Activated T-cell treated with anti-CD3 and anti-CD28 coated beads for 4 hours (primary cell): ENCODE results near the gene TPK1.
"Not testable (repeated sequence)": the region's sequence is repeated elsewhere in the genome, so short reads cannot be mapped to it uniquely, and the experiment has no call there.

ENCODE experiments used
- DNase-seq: peaks from one replicate; pipeline ENCODE4 v3.0.0-alpha.2; 2020

TPK1 gene

DNA sequence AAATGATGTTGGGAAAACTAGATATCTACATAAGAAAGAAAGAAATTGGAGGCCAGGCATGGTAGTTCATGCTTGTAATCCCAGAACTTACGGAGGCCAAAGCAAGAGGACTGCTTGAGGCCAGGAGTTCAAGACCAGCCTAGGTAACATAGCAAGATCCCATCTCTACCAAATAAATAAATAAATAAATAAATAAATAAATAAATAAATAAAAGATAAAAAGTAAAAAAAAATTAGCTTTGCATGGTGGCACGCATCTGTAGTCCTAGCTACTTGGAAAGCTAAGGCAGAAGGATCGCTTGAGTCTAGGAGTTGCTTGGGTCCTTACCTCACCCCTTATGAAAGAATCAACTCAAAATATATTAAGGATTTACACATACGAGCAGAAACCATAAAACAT is 238.9 kb downstream of the TPK1 start:
- DNase-seq, result no peak

DNA sequence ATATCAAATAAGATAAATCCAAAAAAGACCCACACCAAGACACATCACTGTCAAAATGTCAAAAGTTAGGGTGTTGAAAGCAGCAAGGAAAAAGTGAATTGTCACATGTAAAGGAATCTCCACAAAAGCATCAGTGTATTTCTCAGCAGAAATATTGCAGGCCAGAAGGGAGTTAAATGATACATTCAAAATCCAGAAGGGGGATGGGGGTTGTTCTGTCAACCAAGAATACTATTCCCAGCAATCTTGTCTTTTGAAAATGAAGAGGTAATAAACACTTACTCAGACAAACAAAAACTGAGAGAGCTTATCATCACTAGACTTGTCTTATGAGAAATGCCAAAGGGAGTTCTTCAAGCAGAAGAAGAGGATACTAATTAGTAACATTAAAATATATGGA is 241.3 kb downstream of the TPK1 start:
- DNase-seq, result no peak

DNA sequence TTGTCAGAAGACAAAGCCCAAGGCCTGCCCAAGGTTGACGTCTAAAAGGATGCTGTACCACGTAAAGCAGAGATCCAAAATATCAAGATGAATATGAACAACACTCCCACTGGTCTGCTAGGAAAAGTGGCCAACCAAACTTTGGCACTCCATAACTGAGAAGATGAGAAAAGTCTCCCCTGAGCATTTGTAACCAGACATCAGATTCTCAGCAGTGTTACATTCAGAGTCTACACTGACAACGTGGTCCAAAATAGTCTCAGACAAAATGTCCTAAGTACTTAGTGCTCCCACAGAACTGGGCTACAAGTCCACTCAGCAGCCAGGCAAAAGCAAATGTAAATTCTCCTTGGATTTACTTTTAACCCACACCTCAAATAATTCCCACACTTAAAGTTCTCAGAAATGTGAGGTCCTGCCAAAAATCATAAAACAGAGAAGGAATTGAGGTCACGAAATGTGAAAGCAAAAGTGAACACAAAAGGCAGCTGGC is 247.2 kb downstream of the TPK1 start:
- no peak for DNase-seq

DNA sequence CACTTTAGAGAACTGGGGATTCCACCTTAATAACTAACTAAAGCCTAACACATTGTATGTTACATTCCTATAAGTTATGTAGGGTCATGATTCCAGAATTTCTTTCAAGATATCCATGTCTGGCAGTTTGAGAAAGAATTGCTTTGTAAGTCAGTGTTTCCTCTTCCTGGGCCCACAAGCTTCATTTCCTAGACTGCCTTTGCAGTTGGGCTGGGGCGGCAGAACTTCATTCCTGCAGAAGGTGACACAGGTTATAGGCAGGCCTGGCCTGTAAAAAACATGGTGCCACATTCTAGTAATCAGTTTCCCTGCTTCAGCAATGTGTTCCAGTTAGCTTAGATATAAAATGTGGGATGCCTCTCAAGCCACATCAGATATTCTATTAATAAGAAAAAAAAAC is 248.2 kb downstream of the TPK1 start:
- no peak for DNase-seq

DNA sequence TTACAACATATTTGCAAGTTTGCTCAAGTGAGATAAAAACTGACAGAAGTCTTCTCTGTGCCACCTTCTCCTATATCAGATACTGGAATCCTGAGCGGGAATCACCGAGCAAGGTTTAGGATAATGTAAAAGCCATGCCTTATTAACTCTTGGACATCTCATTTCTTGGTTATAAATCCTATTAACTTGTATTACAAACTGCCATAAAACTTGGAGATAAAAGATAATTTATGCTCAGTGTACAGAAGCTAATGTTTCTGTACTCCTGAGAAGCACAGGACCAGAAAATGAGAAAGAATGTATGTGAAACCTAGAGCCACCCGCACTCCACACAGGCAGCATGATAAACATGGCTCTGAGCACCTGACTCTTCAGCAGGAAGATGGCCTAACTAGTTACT is 251.1 kb downstream of the TPK1 start:
- DNase-seq, result no peak

DNA sequence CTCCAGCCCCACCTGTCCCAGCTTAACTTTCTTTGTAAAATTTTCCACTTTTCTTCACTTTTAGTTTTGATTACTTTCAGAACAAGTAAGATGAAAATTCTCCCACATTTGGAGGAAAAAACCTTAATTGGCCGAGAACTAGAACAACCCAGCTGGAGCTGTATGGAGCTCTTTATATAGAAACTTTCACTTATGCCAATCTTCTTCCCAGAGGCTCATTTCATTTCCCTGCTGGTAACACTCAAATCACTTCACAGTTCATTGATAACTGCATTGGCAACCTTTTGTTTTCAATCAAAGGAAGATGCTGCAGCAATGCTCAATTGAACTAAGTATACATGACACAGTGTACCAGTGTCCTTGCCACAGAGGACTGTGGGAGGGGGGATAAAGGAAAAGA is 256.2 kb downstream of the TPK1 start:
- DNase-seq, result no peak

DNA sequence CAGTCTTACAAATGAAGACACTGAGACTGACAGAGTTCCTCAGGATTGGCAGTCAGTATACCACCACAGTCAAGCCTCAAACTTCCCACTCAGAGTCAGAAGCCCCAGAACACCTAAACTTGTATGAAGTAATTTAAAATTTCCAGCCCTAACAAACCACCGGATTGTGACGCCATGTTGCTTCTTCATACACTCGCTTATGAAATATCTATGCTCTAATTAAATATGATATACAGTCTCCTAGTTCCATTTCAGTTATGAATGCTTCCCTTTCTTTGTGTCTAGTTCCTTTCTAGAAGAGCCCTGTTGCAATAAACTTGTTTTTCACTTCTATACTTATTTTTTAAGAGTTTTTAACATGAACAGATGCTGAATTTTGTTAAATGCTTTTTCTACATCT is 260.4 kb downstream of the TPK1 start:
- DNase-seq, result no peak

DNA sequence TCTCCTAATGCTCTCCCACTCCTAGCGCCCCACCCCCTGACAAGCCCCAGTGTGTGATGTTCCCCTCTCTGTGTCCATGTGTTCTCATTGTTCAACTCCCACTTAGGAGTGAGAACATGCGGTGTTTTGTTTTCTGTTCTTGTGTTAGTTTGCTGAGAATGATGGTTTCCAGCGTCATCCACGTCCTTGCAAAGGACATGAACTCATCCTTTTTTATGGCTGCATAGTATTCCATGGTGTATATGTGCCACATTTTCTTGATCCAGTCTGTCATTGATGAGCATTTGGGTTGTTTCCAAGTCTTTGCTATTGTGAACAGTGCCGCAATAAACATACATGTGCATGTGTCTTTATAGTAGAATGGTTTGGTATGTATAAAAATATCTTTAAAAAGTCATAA is 261.1 kb downstream of the TPK1 start:
- DNase-seq, result not testable (repeated sequence)

DNA sequence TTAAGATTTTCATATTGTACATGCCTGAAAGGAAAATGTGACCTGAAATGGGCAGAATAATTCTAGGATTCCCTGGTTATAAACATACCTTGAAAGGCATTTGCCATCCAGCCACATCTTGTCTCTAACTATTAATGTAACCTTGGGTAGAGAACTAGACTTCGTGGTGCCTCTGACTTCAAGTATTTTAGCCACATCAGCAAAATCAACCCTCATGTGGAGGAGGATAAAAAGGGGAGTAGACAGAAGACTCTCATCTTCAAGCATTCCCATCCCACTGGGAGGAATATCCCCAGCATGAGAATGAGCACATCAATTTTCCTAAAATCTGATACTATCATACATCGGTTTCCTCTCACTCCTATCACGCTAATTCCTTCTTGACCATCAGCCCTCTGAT is 267.6 kb downstream of the TPK1 start:
- DNase-seq, result no peak

DNA sequence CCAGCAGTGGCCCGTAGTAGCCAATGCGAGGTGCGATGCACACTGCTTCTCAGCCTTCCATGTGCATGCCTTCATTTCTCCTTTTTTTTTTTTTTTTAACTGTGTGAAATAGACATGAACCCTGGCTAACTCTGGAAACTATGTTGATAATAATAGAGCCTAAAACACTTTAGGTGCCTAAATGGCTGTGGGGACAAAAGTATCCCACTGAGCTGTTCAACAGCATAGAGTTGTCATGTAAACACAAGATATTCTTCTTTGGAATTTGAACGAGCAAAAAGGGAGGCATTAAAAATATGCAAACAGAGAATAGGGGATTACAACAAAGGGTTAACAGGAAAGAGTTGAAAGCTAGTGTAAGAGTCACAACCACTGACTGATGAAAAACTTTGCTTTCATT is 270.3 kb downstream of the TPK1 start:
- no peak for DNase-seq

DNA sequence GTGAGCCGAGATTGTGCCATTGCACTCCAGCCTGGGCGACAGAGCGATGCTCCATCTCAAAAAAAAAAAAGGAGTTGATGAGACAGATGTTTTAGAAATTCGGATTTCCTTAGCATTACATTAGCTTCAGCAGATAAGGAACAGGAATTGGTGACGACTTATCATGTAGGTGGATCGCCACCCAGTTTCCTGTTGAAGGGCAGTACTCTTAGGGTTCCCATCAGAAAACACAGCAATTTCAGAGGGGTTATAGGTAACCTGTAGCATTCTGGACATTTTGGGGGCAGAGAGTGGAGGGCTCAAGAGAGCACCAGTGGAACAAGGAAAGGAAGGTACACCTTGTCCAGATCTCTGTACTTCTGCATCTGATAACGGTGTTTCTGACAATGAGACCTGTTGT is 286.0 kb downstream of the TPK1 start:
- no peak for DNase-seq

DNA sequence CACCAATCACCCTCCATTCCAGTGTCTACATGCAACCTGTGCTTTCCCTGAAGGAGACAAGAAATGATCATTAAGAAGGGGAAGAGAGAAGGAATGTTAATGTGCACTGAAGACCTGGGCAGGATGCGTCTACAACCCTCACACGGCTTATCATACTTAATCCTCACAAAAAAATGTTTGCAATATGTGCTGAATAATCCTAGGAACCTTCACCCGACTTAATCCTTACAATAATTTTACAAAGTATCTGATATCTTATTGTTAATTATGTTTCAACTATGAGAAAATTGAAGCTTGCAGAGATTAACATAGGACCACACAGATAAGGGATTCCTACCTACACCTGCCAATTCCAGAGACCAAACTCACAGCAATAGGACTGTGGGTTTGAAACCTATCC is 287.3 kb downstream of the TPK1 start:
- no peak for DNase-seq

DNA sequence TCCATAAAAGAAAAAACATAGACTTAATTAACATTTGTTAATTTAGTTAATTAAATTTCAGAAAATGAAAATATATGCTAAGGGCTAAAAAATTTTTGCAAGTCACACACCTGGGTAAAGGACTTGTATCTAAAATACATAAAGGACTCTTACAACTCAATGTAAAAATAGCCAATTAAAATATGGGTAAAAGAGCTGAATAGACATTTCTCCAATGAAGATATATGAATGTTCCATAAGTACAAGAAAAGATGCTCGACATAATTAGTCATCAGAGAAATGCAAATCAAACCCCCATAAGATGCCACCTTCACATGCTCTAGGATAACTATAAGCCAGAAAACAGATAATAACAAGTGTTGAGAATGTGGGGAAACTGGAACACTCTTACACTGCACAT is 288.0 kb downstream of the TPK1 start:
- no peak for DNase-seq

DNA sequence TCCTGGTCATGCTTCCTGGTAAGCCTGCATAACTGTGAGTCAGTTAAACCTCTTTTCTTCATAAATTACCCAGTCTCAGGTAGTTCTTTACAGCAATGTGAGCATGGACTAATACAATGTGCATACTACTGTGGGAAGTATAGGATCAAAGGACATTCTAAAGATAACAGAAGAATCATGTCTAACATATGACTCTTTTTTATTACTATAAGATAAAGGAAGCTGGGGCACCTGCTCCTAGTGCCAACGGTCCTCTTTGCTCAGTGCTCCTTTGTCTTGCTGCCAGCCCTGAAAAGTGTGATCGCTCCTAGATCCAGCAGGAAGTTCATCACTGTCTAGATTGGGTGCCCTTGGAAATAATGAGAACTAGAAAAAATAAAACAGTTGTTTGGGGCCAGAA is 289.1 kb downstream of the TPK1 start:
- no peak for DNase-seq

DNA sequence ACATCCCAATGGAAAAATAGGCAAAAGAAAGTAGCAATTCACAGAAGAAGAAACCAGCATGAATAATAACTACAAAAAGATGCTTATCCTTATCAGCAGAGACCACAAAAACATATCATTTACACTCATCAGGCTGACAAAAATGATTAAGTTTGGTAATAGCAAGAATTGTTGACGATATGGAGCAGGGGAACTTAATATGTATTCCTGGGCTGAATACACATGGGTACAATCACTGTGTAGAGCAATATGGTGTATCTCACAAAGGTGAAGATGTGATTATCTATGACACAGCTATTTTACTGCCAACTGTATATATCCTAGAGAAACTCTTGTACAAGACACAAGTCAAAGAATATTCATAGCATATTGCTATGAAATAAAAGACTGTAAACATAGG is 290.5 kb downstream of the TPK1 start:
- no peak for DNase-seq

DNA sequence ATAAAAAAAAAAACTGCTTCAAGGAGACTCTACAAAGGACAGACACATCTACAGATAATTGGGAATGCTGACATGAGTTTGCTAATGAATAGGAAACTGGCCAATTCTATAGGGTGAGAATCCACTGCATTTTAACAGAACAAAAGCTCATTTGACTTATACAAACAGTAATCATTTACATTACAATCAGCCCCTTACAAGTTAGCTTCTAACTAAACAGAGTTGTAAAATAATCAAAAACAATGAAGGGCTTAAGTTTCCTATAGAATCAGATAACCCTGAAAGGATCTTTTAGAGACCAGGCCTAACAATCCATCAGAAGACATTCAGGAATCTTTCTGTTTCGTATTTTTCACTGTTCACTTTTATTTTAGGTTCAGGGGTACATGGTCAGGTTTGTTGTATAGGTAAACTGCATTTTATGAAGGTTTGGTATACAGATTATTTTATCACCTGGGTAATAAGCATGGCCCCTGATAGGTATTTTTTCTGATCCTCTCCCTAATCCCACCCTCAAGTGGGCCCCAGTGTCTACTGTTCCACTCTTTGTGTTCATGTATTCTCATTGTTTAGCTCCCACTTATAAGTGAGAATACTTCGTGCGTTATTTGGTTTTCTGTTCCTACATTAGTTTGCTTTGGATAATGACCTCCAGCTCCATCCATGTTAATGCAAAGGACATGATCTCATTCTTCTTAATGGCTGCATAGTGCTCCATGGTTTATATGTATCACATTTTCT is 301.0 kb downstream of the TPK1 start:
- DNase-seq, result no peak

DNA sequence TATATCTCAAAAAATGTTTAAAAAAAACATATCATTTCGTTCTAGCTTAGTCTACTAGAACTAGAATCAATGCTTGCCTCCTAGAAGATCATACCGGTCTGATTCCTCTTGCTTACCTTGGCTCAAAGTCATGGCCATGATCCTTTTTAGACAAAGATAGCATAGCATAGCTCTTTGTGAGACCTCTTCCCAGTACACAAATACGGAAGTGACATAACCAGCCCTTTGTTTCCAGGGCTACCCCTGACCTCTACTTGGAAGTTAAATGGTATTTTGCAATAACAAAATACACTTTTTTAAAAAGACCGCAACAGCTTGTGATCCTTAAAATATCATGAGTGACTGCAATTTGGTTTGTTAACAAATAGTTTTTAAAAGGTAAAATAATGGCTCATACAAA is 301.7 kb downstream of the TPK1 start:
- no peak for DNase-seq

DNA sequence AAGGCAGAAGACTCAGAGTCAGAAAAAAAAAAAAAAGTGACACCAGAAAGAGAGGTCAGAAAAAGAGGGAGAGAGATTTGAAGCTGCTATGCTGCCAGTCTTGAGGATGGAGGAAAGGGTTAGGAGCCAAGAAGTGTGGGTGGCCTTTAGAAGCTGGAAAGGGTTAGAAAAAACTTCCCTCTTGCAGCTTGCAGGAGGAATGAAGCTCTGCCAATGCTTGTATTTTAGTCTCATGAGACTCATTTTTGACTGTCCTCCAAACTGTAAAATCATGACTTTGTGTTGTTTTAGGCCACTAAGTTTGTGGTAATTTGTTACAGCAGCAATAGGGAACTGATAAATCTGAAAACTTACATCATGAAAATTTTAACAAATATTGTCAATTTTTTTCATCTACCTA is 304.7 kb downstream of the TPK1 start:
- DNase-seq, result no peak

DNA sequence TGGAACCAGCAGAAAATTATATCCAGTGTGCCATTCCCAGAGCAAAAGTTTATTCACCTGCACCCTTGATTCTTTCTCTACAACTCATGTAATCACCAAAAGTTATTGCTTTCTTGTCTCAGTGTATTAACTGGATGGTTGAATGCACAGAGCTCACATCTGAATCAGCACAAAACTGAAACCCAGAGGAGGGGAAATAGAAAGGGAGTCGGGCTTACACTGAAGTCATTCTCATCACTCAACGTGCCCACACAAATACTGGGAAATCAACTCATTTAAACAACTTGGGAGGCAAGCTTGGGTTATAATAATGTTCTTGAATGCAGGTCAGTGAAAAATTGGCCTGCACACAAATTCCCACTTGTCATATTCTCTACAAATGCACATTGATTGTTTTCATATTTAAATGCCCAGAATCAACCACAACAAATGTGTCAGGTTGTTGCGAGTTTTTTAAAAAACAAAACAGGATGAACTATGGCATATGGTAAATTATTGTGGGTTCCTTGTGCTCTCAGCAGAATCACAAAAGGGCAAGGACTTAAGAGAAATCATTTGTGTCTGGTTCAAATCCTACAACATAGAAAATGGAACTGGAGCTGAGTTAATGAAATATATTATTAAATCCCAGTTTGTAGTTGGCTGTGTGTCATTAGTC is 306.5 kb downstream of the TPK1 start:
- DNase-seq, result no peak

DNA sequence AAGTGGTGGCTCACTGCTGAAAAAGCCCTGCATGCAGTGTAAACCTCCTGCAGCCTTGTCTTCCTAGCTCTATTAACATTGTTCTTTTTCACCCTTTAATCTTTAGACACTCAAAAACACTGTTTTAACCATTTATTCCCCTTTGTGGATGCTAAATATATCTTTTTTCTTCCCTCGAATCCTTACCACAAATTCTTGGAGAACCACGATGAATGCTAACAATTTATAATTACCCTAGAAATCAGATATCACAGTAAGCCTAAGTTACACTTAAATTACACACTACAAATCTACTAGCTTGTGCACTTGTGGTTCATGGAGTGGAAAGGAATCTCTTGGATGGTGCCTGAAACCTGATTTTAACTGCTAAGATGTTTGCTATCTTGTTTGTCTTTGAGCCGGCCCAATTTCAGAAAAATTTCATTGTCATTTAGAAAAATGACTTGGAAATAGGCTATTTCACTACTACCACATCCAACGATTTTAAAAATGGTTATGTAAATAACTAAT is 307.3 kb downstream of the TPK1 start:
- no peak for DNase-seq

DNA sequence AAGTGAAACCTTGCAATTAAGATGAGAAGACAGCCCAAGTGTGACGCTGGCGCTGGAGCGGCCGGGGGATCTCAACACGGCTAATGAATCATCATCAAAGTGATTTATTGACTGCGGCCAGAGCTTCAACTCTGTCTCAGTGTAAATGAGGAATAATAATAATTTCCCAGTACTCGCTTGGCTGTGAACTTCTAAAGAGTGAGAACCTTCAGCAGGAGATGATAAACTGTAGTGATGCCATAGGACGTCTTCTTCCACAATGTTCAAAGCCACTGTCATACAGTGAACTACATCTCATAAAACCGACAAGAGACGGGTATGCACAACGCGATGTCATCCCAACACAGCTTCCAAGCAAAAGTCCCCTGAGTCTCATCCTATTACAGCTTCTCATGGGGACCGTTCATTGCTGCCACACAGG is 308.8 kb downstream of the TPK1 start:
- DNase-seq, result no peak

DNA sequence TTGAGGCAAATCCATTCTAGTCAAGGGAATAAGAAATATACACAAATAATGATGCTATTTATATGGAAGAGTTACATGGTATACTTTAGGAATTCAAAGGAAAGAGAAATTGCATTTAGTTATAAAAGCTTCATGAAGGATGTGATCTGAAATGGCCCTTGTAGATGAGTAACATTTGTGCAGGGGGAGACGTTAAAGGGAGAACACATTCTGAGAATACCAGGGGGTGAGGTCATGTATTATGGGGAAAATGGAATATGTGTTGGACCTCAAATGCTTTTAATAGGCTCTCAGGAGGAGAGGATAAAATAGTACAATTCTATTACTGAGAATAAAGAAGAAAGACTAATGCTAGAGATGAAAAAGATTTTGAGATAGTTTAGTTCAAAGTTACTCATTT is 309.9 kb downstream of the TPK1 start:
- DNase-seq, result no peak

DNA sequence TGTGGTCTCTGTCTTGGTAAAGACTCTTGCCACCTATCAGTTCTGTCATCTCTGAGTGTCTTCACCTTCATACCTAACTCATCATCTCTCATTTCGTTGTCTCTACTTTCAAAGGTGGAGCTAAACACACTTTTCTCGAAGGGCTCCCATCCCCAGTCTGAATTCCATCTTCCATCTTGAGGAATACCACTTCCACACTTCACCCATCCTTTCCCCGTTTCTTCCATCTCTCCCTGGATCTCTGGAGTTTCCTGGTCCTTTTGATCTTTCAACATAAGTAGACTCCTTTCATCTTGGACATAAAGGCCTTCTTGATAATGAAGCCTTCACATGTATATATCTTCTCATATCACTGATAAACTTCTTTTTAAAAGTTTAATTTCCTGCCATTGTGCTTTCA is 311.6 kb downstream of the TPK1 start:
- no peak for DNase-seq

DNA sequence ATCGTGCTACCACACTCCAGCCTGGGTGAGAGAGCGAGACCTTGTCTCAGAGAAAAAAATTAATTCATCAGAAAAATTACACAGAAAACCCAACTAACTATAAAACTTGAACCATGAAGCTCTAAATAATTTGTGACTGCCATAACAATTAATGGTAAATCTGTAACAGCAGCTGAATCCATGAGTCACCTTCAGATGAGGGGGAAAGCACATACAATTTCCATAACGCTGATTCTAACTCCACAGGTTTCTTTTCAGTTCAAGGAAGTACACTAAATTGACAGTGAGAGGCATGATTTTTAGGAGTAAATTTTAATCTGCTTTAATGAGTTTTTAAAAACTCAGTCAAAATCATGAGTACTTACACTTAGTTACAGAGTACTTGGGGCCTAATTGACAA is 312.2 kb downstream of the TPK1 start:
- no peak for DNase-seq

DNA sequence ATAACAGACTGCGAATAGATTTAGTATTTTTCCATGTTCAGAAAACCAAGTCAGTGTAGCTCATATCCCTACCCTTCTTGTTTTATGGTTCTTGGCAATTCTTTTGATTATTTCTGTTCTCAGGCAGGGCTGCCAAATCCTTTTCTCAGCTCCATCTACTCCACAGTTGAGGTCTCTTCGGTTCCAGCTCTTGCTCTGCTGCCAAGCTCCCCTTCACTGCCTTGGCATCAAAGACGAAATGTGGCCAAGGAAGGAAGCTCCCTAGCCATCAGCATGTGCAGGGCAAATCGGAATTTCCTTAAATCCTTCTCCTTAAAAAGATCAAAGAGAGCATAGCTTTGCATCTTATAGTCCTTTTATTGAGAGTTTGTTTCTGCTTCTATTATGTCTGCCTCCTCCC is 315.9 kb downstream of the TPK1 start:
- no peak for DNase-seq
